Endometrial microvascular endothelial cells (primary cell): ENCODE data around the gene GPR18. TPM values are rescaled to one million over a fixed set of nuclear protein-coding genes. Genes with fewer than 3 reads are reported as not detected.

Experiments
- in situ Hi-C: cut with HindIII; loops from 2 replicates; pipeline ENCODE4 v1.10.0; 2017; ENCODE audit warnings: low sequenced_read_pairs, low pct_unique_long_range_greater_than_20kb; ENCODE audit errors: inconsistent ontology term
- total RNA-seq: library from RNA; depleted of rRNA; stranded (reverse); fragments of >200 nt; gene quantifications from one replicate; pipeline ENCODE4 v1.2.3, GENCODE V29; 2015; ENCODE audit errors: inconsistent ontology term

Gene GPR18
- total RNA-seq, 1 donor from 2014 or later, result not detected

DNA sequence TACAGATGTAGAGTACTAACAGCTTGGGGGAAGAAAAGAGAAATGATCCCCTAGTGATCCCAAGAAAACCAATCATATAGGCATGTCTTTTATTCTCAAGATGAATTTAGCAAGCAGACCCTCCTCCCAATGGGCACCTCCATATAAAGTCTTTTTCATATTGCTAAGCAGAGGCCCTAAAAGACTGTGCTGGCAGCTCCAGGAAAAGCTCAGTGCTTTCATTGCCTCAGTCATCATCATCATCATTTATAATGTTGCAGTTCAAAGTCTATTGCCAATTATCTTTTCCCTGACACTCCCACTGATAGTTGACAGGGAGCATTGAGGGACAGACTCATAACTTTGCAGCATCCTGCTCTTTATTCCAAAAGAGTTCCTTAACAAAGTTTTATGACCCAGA is 36.0 kb upstream of the GPR18 start:
- in situ Hi-C loops, result no loop called here

DNA sequence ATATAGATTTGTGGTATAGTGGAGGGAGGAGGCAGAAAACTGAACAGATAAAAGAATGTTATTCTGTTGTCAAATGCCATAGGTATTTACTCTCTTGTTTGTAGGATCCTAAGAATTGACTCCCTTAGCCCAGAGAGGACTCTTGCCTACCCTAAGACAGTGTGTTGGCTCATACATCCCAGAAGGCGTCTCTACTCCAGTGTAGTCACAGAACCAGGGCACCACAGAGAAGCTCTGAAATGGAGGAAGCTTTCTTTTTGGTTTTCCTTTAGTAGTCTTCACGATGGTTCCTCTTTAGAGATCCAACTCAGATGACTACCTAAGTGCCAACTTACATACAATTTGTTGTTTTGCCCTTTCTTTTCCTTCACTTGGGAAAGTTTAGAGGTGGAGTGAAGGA is 35.0 kb upstream of the GPR18 start:
- in situ Hi-C loops, result no loop called here

DNA sequence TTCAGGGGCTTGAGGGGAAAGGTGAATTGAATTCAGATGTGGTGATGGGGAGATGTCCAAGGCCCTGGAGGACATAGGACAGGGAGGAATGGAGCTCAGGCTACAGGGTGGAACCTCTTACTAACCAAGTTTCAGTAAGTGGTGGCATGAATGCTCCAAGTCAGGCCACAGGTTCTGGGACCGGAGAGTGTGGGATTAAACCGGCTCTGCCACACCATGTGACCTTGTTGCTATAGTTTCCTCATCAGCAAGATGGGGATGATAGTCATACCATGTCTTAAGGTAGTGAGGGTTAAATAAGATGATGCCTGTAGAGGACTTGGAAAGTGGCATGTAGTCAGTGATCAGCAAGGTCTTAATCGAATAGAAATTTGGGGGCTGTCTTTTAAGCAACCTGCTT is 32.7 kb upstream of the GPR18 start:
- in situ Hi-C loops, result no loop called here

DNA sequence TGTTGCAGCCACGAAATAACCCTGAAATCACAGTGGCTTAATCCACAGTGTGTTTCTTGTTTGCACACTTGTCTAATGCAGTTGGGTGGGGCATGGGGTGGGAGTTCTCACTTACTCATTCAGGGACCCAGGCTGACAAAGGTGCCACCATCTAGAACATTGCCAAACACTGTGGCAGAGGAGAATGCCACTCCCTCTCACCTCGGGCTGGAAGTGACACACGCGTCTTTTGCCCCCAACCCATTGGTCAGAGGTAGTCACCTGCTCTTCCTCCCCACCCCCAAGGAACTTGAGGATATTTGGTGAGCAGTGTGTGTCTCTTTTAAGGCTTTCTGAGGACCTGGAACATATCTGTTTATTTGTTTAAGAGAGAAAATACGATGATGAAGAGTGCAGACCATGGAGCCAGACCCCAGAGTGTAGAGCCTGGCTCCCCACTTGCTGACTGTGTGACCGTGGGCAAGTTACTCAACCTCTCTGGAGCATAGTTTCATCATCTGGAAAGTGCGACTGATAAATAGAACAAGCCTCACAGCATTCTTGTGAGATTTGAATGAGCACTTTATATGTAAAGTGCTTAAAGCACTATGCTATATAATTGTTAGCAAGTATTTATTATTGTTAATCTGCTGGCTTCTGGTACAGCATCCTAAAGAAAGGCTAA is 31.6 kb upstream of the GPR18 start:
- in situ Hi-C loops, result no loop called here

DNA sequence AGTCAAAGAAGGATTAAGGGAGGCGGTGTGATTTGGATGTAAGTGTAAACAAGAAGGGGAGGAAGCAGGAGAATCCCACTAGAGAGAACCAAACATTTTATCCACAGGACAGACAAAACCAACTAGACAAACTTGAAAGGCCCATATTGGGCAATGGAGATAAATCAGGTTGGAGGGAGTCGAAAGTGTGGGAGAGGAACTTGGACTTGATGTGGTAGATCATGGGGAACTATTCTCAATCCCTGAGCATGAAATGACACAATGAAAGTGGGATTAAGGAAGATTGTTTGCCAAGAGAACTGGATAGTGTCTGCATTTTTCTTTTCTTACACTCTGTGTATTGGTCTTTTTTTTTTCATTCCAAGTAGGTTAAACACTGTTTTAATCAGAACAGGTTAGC is 31.1 kb upstream of the GPR18 start:
- in situ Hi-C loops, result no loop called here

GRCh38 chr13:99288089-99288488 is 29.9 kb upstream of the GPR18 start:
- in situ Hi-C loops, result no loop called here

- in situ Hi-C loops, result no loop called here
These were observed 29.4 kb upstream of the GPR18 start for GRCh38 chr13:99287551-99287950.

GRCh38 chr13:99285432-99286182 is 27.4 kb upstream of the GPR18 start:
- in situ Hi-C loops, result no loop called here

- in situ Hi-C loops, result no loop called here
These were observed 24.4 kb upstream of the GPR18 start for GRCh38 chr13:99282264-99283231.

DNA sequence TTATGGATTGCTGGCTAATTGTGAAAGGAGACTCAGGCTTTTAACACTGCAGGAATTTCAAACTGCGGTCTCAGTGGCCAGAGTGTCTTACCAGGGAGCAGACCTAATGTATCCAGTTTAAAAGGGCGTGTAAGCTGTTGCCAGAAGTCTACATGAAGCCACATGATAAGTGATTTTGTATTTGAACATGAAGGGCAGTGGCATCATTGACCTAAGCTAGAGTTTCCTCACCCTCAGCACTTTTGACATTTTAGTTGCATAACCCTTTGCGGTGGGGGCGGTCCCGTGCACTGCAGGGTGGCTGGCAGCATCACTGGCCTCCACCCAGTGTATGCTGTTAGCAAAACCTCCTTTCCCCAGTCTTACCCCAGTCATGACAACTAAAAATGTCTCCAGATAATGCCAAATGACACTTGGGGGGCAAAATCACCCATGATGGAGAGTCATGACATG is 23.7 kb upstream of the GPR18 start:
- in situ Hi-C loops, result no loop called here

GRCh38 chr13:99280166-99280565 is 22.0 kb upstream of the GPR18 start:
- in situ Hi-C loops, result no loop called here

DNA sequence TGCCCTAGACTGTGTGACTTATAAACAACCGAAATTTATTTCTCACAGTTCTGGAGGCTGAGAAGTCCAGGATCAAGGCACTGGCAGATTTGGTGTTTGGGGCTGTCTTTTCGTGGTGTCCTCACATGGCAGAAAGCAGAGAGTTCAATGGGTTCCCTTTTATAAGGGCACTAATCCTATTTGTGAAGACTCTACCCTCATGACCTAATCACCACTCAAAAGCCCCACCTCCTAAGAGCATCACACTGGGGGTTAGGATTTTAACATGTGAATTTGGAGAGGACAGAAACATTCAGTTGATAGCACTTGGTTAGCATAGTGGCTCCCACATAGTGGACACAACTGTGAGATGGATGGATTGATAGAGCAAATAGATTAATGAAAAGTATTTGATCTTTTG is 21.5 kb upstream of the GPR18 start:
- in situ Hi-C loops, result no loop called here

- in situ Hi-C loops, result no loop called here
These were observed 20.7 kb upstream of the GPR18 start for GRCh38 chr13:99278843-99279242.

DNA sequence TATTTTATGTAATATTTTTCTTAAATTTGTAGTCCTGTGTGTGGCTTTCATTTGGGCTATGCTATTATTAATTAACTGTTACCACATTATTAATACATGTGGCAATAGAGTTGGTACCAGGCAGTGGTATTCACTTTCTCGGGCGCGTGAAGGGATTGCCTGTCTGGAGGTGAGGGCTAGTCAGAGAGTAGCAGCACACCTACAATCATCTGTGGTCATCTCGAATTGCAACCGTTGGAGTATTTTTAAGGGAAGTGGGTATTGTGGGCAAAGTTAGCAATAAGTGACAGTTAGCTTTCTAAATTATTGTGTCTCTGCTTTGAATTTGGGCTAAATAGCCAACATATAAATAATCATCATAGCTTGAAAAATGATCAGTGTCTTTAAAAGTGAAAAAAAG is 20.0 kb upstream of the GPR18 start:
- in situ Hi-C loops, result no loop called here

DNA sequence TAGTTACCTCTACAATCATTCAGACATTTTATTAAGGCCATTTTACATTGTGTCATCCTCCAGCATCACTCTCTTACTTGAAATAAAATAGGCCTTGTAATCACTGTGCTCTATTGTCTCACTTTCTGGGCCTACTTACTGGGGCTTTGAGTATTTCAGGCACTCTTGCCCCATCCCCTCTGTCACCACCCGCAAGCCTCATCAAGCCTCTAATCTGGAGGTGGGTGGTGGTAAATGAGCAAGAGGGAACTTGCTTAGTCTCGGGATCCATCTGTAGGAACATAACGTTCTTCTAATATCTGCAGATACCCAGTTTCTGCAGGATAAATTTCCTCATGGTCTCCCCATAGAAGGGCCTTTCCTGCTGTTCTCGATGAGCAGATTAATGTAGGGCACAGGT is 19.4 kb upstream of the GPR18 start:
- in situ Hi-C loops, result no loop called here

- in situ Hi-C loops, result no loop called here
These were observed 18.5 kb upstream of the GPR18 start for GRCh38 chr13:99276706-99277105.

GRCh38 chr13:99275093-99275469 is 16.9 kb upstream of the GPR18 start:
- in situ Hi-C loops, result no loop called here

GRCh38 chr13:99273128-99273527 is 14.9 kb upstream of the GPR18 start:
- in situ Hi-C loops, result no loop called here

DNA sequence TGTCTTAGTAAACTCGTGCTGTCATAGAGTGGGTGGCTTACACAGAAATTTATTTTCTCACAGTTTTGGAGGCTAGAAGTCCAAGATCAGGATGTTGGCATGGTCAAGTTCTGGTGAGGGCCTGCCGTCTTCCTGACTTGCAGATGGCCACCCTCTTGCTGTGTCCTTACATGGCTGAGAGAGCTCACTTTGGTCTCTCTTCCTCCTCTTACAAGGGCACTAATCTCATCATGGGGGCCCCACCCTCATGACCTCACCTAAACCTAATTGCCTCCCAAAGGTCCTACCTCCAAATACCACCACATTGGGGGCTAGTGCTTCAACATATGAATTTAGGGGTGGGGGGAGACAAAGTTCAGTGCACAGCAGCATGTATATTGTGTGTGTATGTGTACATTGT is 14.3 kb upstream of the GPR18 start:
- in situ Hi-C loops, result no loop called here

GRCh38 chr13:99271249-99271648 is 13.1 kb upstream of the GPR18 start:
- in situ Hi-C loops, result no loop called here
